Tibial nerve (tissue), 4 donors: ENCODE data around the gene ITIH3.

Source experiments
- EP300 ChIP-seq, 2 donors: sonication (generic); formaldehyde crosslinking; IDR thresholded peaks; one replicate each; pipeline ENCODE4 v1.6.1; 2017; ENCODE audit warnings: antibody characterized with exemption in 2 of 2, mild to moderate bottlenecking in 1 of 2
- POLR2A ChIP-seq, 2 donors: fragments of 450-650 bp; IDR thresholded peaks; one replicate each; pipeline ENCODE4 v1.6.1; 2017; ENCODE audit warnings: antibody characterized with exemption in 2 of 2, mild to moderate bottlenecking in 2 of 2, moderate library complexity in 2 of 2
- TF ChIP-seq, protein P1 (sequence below), 5 experiments: fragments of 200-600 bp in 3 of 5; fragments of 450-650 bp in 2 of 5; sonication (generic) in 3 of 5; IDR thresholded peaks; one replicate each; pipeline ENCODE4 v1.5.1; 2016 to 2019; ENCODE audit warnings: antibody characterized with exemption in 5 of 5, mild to moderate bottlenecking in 3 of 5, moderate library complexity in 2 of 5

DNA sequence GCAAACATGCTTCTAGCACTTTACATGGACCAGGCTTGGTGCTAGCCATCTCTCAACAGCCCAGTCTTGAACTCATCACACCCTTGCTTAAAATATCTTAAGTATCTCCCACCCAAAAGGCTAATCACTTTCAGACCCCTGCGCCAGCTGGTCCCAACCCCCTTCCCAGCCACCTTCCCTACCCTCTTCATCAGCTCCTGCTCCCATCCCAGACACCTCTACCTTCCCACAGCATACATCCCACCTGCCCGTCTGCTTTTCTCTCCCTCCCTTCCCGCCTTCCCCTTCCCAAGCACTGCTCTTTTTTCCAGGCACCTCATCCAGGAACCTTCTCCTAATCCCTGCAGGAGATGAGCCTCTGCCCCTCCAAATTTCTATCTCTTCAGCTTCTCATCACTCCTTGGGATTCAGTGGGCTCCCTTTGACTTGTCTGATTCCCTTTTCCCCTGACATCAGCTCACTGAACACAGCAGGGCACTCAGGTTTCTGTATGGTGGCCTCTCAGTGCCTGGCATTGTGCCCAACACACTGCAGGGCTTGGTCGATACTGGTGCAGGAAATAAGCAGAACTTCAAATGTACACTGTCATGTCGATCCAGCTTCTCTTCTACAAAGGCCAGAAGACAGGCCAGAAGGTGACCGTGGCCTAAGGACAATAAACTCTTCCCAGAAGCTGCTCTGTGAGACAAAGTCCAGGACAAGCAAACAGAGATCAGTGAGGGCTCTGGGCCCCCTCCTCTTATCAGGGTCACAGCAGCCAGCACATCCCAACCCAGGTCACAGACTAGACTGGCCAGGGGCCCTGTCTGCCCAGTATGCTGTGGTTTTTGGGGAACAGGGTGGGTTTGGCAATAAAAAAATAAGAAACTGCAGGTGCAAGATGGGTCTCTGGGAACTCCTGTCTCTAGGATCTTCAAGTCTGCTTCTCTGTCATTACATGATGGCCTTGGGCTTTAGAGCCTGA lies 19.4 kb upstream of the ITIH3 start:
- TF ChIP-seq, protein P1, sequence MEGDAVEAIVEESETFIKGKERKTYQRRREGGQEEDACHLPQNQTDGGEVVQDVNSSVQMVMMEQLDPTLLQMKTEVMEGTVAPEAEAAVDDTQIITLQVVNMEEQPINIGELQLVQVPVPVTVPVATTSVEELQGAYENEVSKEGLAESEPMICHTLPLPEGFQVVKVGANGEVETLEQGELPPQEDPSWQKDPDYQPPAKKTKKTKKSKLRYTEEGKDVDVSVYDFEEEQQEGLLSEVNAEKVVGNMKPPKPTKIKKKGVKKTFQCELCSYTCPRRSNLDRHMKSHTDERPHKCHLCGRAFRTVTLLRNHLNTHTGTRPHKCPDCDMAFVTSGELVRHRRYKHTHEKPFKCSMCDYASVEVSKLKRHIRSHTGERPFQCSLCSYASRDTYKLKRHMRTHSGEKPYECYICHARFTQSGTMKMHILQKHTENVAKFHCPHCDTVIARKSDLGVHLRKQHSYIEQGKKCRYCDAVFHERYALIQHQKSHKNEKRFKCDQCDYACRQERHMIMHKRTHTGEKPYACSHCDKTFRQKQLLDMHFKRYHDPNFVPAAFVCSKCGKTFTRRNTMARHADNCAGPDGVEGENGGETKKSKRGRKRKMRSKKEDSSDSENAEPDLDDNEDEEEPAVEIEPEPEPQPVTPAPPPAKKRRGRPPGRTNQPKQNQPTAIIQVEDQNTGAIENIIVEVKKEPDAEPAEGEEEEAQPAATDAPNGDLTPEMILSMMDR (IDR thresholded peaks at IDR 0.05): no peak
- TF ChIP-seq POLR2A (IDR thresholded peaks at IDR 0.05) (no peak), EP300 (IDR thresholded peaks at IDR 0.05) (no peak)
